Kidney (tissue), 14 donors: ENCODE data around the gene CEP57. TPM values are rescaled to one million over a fixed set of nuclear protein-coding genes. Genes with fewer than 3 reads are reported as not detected.

Source experiments
- DNase-seq, 5 donors: peaks; one replicate each; pipeline ENCODE4 v3.0.0-alpha.2; 2013 to 2020
- FAIRE-seq: peaks from 2 replicates; lab custom pipeline; 2012; peaks lifted over from hg19 to GRCh38; lab: Jason Lieb, UNC
- H3K27ac ChIP-seq, 2 donors: one replicate each; pipeline ENCODE4 v1.7.0; 2013; ENCODE audit warnings: low read depth in 2 of 2, low read length in 2 of 2, inconsistent platforms in 1 of 2
- H3K27me3 ChIP-seq: one replicate; pipeline ENCODE4 v1.7.1; 2013; ENCODE audit warnings: low read length, inconsistent platforms; ENCODE audit not compliant: control insufficient read depth, insufficient read depth
- H3K36me3 ChIP-seq, 3 donors: one replicate each; pipeline versions ENCODE4 v1.7.0 to v1.7.1; 2013; ENCODE audit warnings: low read length in 3 of 3, control low read depth in 1 of 3, inconsistent platforms in 1 of 3; ENCODE audit not compliant: insufficient read depth in 3 of 3, control insufficient read depth in 2 of 3
- H3K4me1 ChIP-seq, 3 donors: one replicate each; pipeline versions ENCODE4 v1.7.0 to v1.7.1; 2013; ENCODE audit warnings: low read length in 3 of 3, inconsistent platforms in 1 of 3, low read depth in 1 of 3; ENCODE audit not compliant: control insufficient read depth in 2 of 3, insufficient read depth in 2 of 3
- H3K4me3 ChIP-seq, 3 donors: one replicate each; pipeline versions ENCODE4 v1.7.0 to v1.8.1; 2013; ENCODE audit warnings: low read length in 3 of 3, control low read depth in 1 of 3, inconsistent platforms in 1 of 3
- H3K9ac ChIP-seq, 3 donors: one replicate each; pipeline versions ENCODE4 v1.7.0 to v1.7.1; 2013; ENCODE audit warnings: low read length in 3 of 3, control low read depth in 1 of 3, inconsistent platforms in 1 of 3
- H3K9me3 ChIP-seq, 3 donors: one replicate each; pipeline versions ENCODE4 v1.7.0 to v1.7.1; 2013; ENCODE audit warnings: low read length in 3 of 3, control low read depth in 1 of 3, inconsistent platforms in 1 of 3; ENCODE audit not compliant: control insufficient read depth in 2 of 3, insufficient read depth in 1 of 3
- CTCF ChIP-seq: IDR thresholded peaks from 3 replicates; pipeline ENCODE4 v1.5.1; 2012; ENCODE audit warnings: mild to moderate bottlenecking, moderate library complexity, borderline replicate concordance; ENCODE audit not compliant: insufficient read depth; ENCODE audit errors: extremely low read depth
- intact Hi-C: fragments of 100-400 bp; cut with DNase I; formaldehyde crosslinking; loops from one replicate; pipeline ENCODE4 v1.11.1; 2022
- polyA plus RNA-seq: library from polyadenylated mRNA; stranded (reverse); fragments of 350-450 nt; fragmentation: Illumina TruSeq; extraction: RNeasy Lipid Tissue Mini Kit (QIAGEN cat#74804); gene quantifications from one replicate; pipeline ENCODE4 v1.2.3, GENCODE V29; 2014; ENCODE audit warnings: low read depth, low replicate concordance; ENCODE audit not compliant: insufficient read depth
- total RNA-seq: library from RNA; stranded (reverse); fragmentation: NEBNext Ultra II Directional; extraction: Animal tissue kit (Norgen Biotek cat#: 25700); gene quantifications from one replicate; pipeline ENCODE4 v1.2.1, GENCODE V29; 2021
- donor health status: control.
- donor health status: control.
- donor health status: control.
- donor health status: control.
- donor health status: control.
- donor health status: DM: yes; HTN: yes; CAD: no.
- donor health status: Normal renal cell carcinoma (clear cell type).

CEP57 gene
- total and polyA plus RNA-seq, 2 donors from 2014 or later: 14.9 to 33.4 TPM

- Histone ChIP-seq H3K9ac (no peak overlapping the region), H3K27ac (no peak overlapping the region), H3K4me3 (no peak overlapping the region), H3K9me3 (no peaks in the 10 kb centered on the region), H3K4me1 (no peaks in the 10 kb centered on the region), H3K27me3 (no peaks in the 10 kb centered on the region), H3K36me3 (no peaks in the 10 kb centered on the region)
- DNase-seq (no peak), FAIRE-seq (no peak)
- intact Hi-C loops: no loop called here
- TF ChIP-seq CTCF: no peak
These were observed 87.0 kb downstream of the CEP57 start for GRCh38 chr11:95877291-95877690.

Other genes with a start within 250 kb of the CEP57 start
- gene FAM76B, start 716 bp upstream of the CEP57 start, total RNA-seq: 26.5 TPM
- 3.9 TPM for gene FAM76B, start 716 bp upstream of the CEP57 start, polyA plus RNA-seq
- gene MTMR2, start 133.6 kb downstream of the CEP57 start, total RNA-seq: 37.4 TPM
- gene MTMR2, start 133.6 kb downstream of the CEP57 start, polyA plus RNA-seq: 17.4 TPM